ENCODE data around the gene ELP5.

Gene ELP5

GRCh38 chr17:7296189-7296861 is 44.3 kb downstream of the ELP5 start:
- H3K27ac ChIP-seq, result peak overlapping the region; percentile 100

DNA sequence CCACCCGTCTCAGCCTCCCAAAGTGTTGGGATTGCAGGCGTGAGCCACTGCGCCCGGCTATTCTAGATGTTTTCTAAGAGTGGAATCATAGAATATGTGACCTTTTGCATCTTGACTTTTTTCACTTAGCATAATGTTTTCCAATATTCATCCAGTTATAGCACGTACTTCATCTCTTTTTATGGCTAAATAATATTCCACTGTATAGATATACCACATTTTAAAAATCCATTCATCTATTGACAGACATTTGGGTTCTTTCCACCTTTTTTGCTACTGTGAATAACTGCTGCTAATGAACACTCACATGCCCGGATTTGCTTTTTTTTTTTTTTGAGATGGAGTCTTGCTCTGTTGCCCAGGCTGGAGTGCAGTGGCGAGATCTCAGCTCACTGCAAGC is 52.2 kb downstream of the ELP5 start:
- no peak for TF ChIP-seq ZFX (IDR thresholded peaks at IDR 0.05; ENCODE audit: borderline replicate concordance)
- TF ChIP-seq, protein P1, sequence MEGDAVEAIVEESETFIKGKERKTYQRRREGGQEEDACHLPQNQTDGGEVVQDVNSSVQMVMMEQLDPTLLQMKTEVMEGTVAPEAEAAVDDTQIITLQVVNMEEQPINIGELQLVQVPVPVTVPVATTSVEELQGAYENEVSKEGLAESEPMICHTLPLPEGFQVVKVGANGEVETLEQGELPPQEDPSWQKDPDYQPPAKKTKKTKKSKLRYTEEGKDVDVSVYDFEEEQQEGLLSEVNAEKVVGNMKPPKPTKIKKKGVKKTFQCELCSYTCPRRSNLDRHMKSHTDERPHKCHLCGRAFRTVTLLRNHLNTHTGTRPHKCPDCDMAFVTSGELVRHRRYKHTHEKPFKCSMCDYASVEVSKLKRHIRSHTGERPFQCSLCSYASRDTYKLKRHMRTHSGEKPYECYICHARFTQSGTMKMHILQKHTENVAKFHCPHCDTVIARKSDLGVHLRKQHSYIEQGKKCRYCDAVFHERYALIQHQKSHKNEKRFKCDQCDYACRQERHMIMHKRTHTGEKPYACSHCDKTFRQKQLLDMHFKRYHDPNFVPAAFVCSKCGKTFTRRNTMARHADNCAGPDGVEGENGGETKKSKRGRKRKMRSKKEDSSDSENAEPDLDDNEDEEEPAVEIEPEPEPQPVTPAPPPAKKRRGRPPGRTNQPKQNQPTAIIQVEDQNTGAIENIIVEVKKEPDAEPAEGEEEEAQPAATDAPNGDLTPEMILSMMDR (IDR thresholded peaks at IDR 0.05), result no peak
- H3K27ac ChIP-seq, result no peak overlapping the region

More at GRCh38 chr17:7296189-7296861, 44.3 kb downstream of the ELP5 start:
- TF ChIP-seq, protein P1 (IDR thresholded peaks at IDR 0.05), result peak; percentile 98
- TF ChIP-seq ZFX (IDR thresholded peaks at IDR 0.05; ENCODE audit: borderline replicate concordance), result no peak

DNA sequence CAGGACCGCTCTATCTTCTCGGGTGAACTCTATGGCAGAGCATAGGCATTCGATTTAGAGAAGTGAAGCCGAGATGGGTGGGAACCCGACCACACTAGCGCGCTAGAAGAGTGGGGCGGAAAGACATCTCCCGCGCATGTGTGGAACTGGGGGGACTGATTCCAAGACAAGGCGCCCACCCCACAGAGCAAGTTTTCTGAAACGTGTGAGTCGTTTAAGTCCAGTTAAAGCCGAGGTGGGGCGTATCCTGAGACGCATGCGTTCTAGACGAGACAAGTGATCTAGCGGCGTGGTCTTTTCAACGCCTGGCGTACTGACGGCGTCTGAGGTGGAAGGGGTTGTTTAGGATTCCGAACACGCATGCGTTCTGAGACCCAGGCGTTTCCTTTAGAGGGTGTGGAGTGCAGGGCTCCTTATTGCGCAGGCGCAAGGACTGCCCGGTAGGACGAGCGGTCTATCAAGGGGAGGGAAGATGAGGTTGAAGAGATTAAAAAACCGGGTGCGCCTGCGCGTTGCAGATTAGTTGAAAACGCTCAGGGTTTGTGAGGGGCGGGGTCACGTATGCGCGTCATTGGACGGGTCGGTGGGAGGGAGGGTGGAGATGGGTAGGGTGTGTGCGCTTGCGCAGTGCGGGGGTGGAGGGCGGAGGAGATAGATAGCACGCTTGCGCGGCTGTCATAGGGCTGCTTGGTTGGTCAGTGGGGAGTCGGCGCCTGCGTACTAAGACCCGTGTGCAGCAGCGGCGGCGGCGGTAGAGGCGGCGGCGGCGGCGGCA is 55.1 kb downstream of the ELP5 start, which contains the start of gene EIF5A:
Gene EIF5A, plus strand, starts transcription at position 718 of the 775 bp plus-strand sequence. CDS start 2,008 bp downstream, outside the sequence.
- TF ChIP-seq, protein P1 (IDR thresholded peaks at IDR 0.05), result no peak
- TF ChIP-seq ZFX (IDR thresholded peaks at IDR 0.05; ENCODE audit: borderline replicate concordance), result no peak
- H3K27ac ChIP-seq, result peak within 1 kb of the TSS; percentile 99

DNA sequence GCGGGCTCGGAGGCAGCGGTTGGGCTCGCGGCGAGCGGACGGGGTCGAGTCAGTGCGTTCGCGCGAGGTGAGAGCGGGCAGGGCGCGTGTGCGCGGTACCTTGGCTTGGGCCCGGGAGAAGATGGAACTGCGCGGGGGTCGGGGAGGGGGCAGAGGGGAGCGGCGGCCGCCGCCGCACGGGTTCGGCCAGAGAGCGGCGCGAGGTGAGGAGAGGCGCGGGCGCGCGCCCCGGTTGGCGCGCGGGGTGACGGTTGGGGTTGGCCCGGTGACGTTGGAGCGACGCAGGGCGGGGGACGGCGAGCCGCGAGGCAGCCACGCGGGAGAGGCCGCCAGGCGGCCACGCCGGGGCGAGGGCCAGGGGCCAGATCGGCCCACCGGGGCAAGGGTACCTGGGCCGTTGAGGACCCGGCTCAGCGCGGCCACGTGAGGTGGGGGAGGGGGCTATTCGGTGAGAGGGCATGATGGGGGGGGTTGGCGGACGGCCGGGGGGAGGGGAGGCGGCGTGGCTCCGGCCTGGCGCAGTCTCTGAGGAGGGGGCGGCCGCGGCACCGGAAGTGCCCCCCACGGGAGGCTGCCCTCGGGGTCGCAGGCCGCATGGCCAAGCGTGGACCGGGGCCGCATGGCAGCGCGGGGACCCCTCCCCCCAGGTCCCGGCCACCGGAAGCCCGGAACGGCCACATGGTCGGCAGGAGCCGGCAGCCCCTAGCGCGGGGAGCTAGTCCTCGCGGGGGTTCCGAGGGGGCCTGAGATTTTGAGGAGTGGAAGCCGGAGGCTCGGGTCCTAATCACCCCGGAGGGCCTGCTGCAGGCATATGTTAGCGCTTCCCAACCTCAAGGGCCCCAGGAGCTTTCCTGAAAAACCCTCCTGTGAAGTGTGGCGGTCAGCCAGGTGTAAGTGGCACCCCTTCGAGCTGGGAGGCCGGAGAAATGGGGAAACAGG is 55.9 kb downstream of the ELP5 start:
- H3K27ac ChIP-seq, result peak overlapping the region; percentile 99
- no peak for TF ChIP-seq ZFX (IDR thresholded peaks at IDR 0.05; ENCODE audit: borderline replicate concordance)
- TF ChIP-seq, protein P1 (IDR thresholded peaks at IDR 0.05), result no peak

GRCh38 chr17:7308625-7309433 is 56.8 kb downstream of the ELP5 start:
- H3K27ac ChIP-seq, result peak overlapping the region; percentile 99
- no peak for TF ChIP-seq ZFX (IDR thresholded peaks at IDR 0.05; ENCODE audit: borderline replicate concordance)
- TF ChIP-seq, protein P1 (IDR thresholded peaks at IDR 0.05), result no peak

Measured in 22Rv1 (cell line).